Measurements from ENCODE around the gene NDUFB10. TPM values are rescaled to one million over a fixed set of nuclear protein-coding genes. Genes with fewer than 3 reads are reported as not detected.

The NDUFB10 gene
- total RNA-seq, 1 experiment from 2014 or later, result 287 TPM

DNA sequence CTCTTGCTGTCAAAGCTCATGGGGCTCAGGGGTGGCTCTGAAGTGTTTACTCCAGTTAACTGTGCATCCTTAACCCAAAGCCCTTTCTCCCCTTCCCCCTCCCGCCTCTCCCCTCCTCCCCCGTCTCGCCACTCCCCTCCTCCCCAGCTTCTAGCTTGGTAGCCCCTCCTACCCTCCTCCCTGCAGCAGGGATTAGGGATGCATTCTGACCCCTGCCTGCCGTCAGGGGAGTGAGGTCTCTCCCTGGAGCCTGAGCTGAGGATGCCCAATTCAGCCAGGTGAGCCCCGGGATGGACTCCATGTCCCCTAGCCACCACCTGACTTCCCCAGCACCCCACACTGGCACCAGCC, 42.7 kb upstream of the NDUFB10 start:
- BruUV-seq (replicated peaks), result no TSS peak
- DNase-seq (ENCODE audit: low read depth, low spot score) (no peak), ATAC-seq (no peak)
- no peaks in the 10 kb centered on the region for H3K36me3 ChIP-seq (ENCODE audit: control insufficient read depth, insufficient read depth, low read length)
- ChIA-PET CTCF (no interaction called here), POLR2A (interaction anchor here (0.6 kb wide), 1 partner anchor 17 kb away, joined by 12 read pairs; no protein-coding TSS in a partner anchor)
- in situ Hi-C loops (cut with HindIII; ENCODE audit: low pct_unique_long_range_greater_than_20kb, low sequenced_read_pairs), result no loop called here
- H3K27me3 ChIP-seq (ENCODE audit: control insufficient read depth, insufficient read depth, low read length), result peaks cover 2% of the 10 kb centered on the region; the same call in 1 of the 2 replicates
- intact Hi-C loops (cut with micrococcal nuclease; ENCODE audit: unreplicated experiment), result no loop called here
- no peak overlapping the region; a peak in 1 of 4 replicates for H3K4me3 ChIP-seq (ENCODE audit: low read depth in 2 of 2, low read length in 2 of 2)
- peaks cover 24% of the 10 kb centered on the region for H3K4me1 ChIP-seq (ENCODE audit: control insufficient read depth, insufficient read depth, low read length)
- TF ChIP-seq POLR2AphosphoS5 (IDR thresholded peaks at IDR 0.05; ENCODE audit: low read depth, low read length) (no peak), TCF7L2 (IDR thresholded peaks at IDR 0.05; ENCODE audit: low read depth, low read length) (no peak), SIN3A (IDR thresholded peaks at IDR 0.05; ENCODE audit: borderline replicate concordance, insufficient read depth, low read depth, low read length) (no peak)
- TF ChIP-seq, protein P1, sequence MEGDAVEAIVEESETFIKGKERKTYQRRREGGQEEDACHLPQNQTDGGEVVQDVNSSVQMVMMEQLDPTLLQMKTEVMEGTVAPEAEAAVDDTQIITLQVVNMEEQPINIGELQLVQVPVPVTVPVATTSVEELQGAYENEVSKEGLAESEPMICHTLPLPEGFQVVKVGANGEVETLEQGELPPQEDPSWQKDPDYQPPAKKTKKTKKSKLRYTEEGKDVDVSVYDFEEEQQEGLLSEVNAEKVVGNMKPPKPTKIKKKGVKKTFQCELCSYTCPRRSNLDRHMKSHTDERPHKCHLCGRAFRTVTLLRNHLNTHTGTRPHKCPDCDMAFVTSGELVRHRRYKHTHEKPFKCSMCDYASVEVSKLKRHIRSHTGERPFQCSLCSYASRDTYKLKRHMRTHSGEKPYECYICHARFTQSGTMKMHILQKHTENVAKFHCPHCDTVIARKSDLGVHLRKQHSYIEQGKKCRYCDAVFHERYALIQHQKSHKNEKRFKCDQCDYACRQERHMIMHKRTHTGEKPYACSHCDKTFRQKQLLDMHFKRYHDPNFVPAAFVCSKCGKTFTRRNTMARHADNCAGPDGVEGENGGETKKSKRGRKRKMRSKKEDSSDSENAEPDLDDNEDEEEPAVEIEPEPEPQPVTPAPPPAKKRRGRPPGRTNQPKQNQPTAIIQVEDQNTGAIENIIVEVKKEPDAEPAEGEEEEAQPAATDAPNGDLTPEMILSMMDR (IDR thresholded peaks at IDR 0.05), result no peak
- TF ChIP-seq, protein P2, sequence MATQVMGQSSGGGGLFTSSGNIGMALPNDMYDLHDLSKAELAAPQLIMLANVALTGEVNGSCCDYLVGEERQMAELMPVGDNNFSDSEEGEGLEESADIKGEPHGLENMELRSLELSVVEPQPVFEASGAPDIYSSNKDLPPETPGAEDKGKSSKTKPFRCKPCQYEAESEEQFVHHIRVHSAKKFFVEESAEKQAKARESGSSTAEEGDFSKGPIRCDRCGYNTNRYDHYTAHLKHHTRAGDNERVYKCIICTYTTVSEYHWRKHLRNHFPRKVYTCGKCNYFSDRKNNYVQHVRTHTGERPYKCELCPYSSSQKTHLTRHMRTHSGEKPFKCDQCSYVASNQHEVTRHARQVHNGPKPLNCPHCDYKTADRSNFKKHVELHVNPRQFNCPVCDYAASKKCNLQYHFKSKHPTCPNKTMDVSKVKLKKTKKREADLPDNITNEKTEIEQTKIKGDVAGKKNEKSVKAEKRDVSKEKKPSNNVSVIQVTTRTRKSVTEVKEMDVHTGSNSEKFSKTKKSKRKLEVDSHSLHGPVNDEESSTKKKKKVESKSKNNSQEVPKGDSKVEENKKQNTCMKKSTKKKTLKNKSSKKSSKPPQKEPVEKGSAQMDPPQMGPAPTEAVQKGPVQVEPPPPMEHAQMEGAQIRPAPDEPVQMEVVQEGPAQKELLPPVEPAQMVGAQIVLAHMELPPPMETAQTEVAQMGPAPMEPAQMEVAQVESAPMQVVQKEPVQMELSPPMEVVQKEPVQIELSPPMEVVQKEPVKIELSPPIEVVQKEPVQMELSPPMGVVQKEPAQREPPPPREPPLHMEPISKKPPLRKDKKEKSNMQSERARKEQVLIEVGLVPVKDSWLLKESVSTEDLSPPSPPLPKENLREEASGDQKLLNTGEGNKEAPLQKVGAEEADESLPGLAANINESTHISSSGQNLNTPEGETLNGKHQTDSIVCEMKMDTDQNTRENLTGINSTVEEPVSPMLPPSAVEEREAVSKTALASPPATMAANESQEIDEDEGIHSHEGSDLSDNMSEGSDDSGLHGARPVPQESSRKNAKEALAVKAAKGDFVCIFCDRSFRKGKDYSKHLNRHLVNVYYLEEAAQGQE (IDR thresholded peaks at IDR 0.05; ENCODE audit: insufficient read depth in 1 of 2, low read depth in 2 of 2, low read length in 1 of 2), result no peak
- H3K27ac ChIP-seq (ENCODE audit: low read length), result no peak overlapping the region
- no peaks in the 10 kb centered on the region for H3K9me3 ChIP-seq (ENCODE audit: control insufficient read depth, insufficient read depth, low read depth, low read length)

DNA sequence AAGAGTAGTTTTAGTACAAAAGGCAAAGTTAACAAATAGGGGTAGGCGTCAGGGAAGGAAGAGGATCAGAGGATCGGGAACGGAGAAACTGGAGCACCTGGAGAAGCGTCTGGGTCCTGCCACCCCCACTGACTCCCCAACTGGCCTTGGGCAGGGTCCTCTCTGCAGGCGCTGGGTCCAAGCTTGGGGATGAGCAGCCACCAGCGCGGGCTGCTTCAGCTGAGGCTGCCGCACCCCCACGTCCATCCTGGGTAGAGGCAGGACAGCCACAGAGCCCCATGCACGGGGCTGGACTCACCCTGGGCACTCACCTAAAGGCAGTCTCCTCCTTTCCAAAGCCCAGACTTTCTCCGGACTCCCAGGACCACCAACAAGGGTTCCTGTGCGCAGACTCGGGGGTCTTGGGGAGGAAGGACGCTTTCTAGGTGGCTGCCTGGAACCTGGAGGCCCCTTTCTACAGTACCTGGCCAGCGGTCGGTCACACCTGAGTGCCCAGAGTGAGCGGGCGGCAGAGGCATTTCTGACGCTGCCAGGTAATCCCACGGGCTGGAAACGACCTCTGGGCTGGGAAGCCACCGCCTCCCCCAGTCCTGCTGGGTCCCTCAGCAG, 42.2 kb upstream of the NDUFB10 start:
- no peak for ATAC-seq

More for the DNA sequence above, 42.2 kb upstream of the NDUFB10 start:
- H3K4me1 ChIP-seq (ENCODE audit: control insufficient read depth, insufficient read depth, low read length), result peaks cover 24% of the 10 kb centered on the region
- H3K36me3 ChIP-seq (ENCODE audit: control insufficient read depth, insufficient read depth, low read length), result no peaks in the 10 kb centered on the region
- POLR2A ChIA-PET, result no interaction called here
- DNase-seq (ENCODE audit: low read depth, low spot score), result no peak
- intact Hi-C loops (cut with micrococcal nuclease; ENCODE audit: unreplicated experiment) (no loop called here), in situ Hi-C loops (cut with HindIII; ENCODE audit: low pct_unique_long_range_greater_than_20kb, low sequenced_read_pairs) (no loop called here)
- peaks cover 2% of the 10 kb centered on the region; the same call in 1 of the 2 replicates for H3K27me3 ChIP-seq (ENCODE audit: control insufficient read depth, insufficient read depth, low read length)
- CTCF ChIA-PET, result no interaction called here
- H3K27ac ChIP-seq (ENCODE audit: low read length), result no peak overlapping the region
- H3K4me3 ChIP-seq (ENCODE audit: low read depth in 2 of 2, low read length in 2 of 2), result peak overlapping the region; percentile 27 to 32
- no peak for TF ChIP-seq TCF7L2 (IDR thresholded peaks at IDR 0.05; ENCODE audit: low read depth, low read length)
- TF ChIP-seq, protein P2 (IDR thresholded peaks at IDR 0.05; ENCODE audit: insufficient read depth in 1 of 2, low read depth in 2 of 2, low read length in 1 of 2), result no peak
- TF ChIP-seq, protein P1 (IDR thresholded peaks at IDR 0.05), result no peak
- no peak for TF ChIP-seq POLR2AphosphoS5 (IDR thresholded peaks at IDR 0.05; ENCODE audit: low read depth, low read length)
- no peak for TF ChIP-seq SIN3A (IDR thresholded peaks at IDR 0.05; ENCODE audit: borderline replicate concordance, insufficient read depth, low read depth, low read length)
- no peaks in the 10 kb centered on the region for H3K9me3 ChIP-seq (ENCODE audit: control insufficient read depth, insufficient read depth, low read depth, low read length)
- no TSS peak for BruUV-seq (replicated peaks)
